ENCODE measurements around the gene C1QL4.

Gene C1QL4

GRCh38 chr12:49342066-49342913, 5.3 kb upstream of the C1QL4 start:
- Histone ChIP-seq H3K27me3 (ENCODE audit: insufficient read depth, insufficient read length) (peaks cover 90% of the 10 kb centered on the region), H3K9ac (ENCODE audit: insufficient read length, low read depth) (peak overlapping the region; percentile 73), H3K4me3 (ENCODE audit: insufficient read length, low read depth) (peak overlapping the region; percentile 62), H3K9me3 (ENCODE audit: insufficient read depth, low read length) (no peaks in the 10 kb centered on the region; the same call in 1 of the 2 replicates), H3K36me3 (ENCODE audit: insufficient read depth, insufficient read length, low read length) (no peaks in the 10 kb centered on the region), H3K4me1 (ENCODE audit: insufficient read depth, insufficient read length) (peaks cover 26% of the 10 kb centered on the region)
- TF ChIP-seq SUZ12 (IDR thresholded peaks at IDR 0.05; ENCODE audit: extremely low read depth, insufficient read depth, insufficient read length) (peak; percentile 63), YY1 (IDR thresholded peaks at IDR 0.05; ENCODE audit: insufficient read depth, insufficient read length) (no peak), ZNF274 (IDR thresholded peaks at IDR 0.05; ENCODE audit: low read depth, low read length) (no peak)
- peak; percentile 95 for DNase-seq (ENCODE audit: low read depth, low spot score)

- Histone ChIP-seq H3K27me3 (ENCODE audit: insufficient read depth, insufficient read length) (peaks cover 87% of the 10 kb centered on the region), H3K4me1 (ENCODE audit: insufficient read depth, insufficient read length) (peaks cover 23% of the 10 kb centered on the region)
These were observed 4.7 kb upstream of the C1QL4 start for GRCh38 chr12:49341777-49342065.

GRCh38 chr12:49340971-49341776, 4.2 kb upstream of the C1QL4 start:
- no peaks in the 10 kb centered on the region; the same call in 1 of the 2 replicates for H3K9me3 ChIP-seq (ENCODE audit: insufficient read depth, low read length)
- peaks cover 28% of the 10 kb centered on the region for H3K4me1 ChIP-seq (ENCODE audit: insufficient read depth, insufficient read length)
- H3K9ac ChIP-seq (ENCODE audit: insufficient read length, low read depth), result no peak overlapping the region
- H3K36me3 ChIP-seq (ENCODE audit: insufficient read depth, insufficient read length, low read length), result no peaks in the 10 kb centered on the region
- no peak for DNase-seq (ENCODE audit: low read depth, low spot score)
- no peak overlapping the region for H3K4me3 ChIP-seq (ENCODE audit: insufficient read length, low read depth)
- no peak for TF ChIP-seq YY1 (IDR thresholded peaks at IDR 0.05; ENCODE audit: insufficient read depth, insufficient read length)
- no peak for TF ChIP-seq ZNF274 (IDR thresholded peaks at IDR 0.05; ENCODE audit: low read depth, low read length)
- TF ChIP-seq SUZ12 (IDR thresholded peaks at IDR 0.05; ENCODE audit: extremely low read depth, insufficient read depth, insufficient read length), result no peak
- peaks cover 87% of the 10 kb centered on the region for H3K27me3 ChIP-seq (ENCODE audit: insufficient read depth, insufficient read length)

More at GRCh38 chr12:49341777-49342065, 4.7 kb upstream of the C1QL4 start:
- H3K9me3 ChIP-seq (ENCODE audit: insufficient read depth, low read length), result no peaks in the 10 kb centered on the region; the same call in 1 of the 2 replicates
- H3K36me3 ChIP-seq (ENCODE audit: insufficient read depth, insufficient read length, low read length), result no peaks in the 10 kb centered on the region
- DNase-seq (ENCODE audit: low read depth, low spot score), result no peak
- no peak for TF ChIP-seq YY1 (IDR thresholded peaks at IDR 0.05; ENCODE audit: insufficient read depth, insufficient read length)
- no peak for TF ChIP-seq ZNF274 (IDR thresholded peaks at IDR 0.05; ENCODE audit: low read depth, low read length)
- TF ChIP-seq SUZ12 (IDR thresholded peaks at IDR 0.05; ENCODE audit: extremely low read depth, insufficient read depth, insufficient read length), result no peak
- H3K4me3 ChIP-seq (ENCODE audit: insufficient read length, low read depth), result peak overlapping the region; percentile 62
- peak overlapping the region; percentile 73 for H3K9ac ChIP-seq (ENCODE audit: insufficient read length, low read depth)

GRCh38 chr12:49340095-49340870, 3.3 kb upstream of the C1QL4 start:
- no peak for DNase-seq (ENCODE audit: low read depth, low spot score)
- TF ChIP-seq ZNF274 (IDR thresholded peaks at IDR 0.05; ENCODE audit: low read depth, low read length) (no peak), YY1 (IDR thresholded peaks at IDR 0.05; ENCODE audit: insufficient read depth, insufficient read length) (no peak), SUZ12 (IDR thresholded peaks at IDR 0.05; ENCODE audit: extremely low read depth, insufficient read depth, insufficient read length) (no peak)
- no peak overlapping the region for H3K4me3 ChIP-seq (ENCODE audit: insufficient read length, low read depth)
- H3K9ac ChIP-seq (ENCODE audit: insufficient read length, low read depth), result no peak overlapping the region
- H3K36me3 ChIP-seq (ENCODE audit: insufficient read depth, insufficient read length, low read length), result no peaks in the 10 kb centered on the region
- H3K4me1 ChIP-seq (ENCODE audit: insufficient read depth, insufficient read length), result peaks cover 31% of the 10 kb centered on the region
- H3K9me3 ChIP-seq (ENCODE audit: insufficient read depth, low read length), result no peaks in the 10 kb centered on the region; the same call in 1 of the 2 replicates
- H3K27me3 ChIP-seq (ENCODE audit: insufficient read depth, insufficient read length), result peaks cover 86% of the 10 kb centered on the region

DNA sequence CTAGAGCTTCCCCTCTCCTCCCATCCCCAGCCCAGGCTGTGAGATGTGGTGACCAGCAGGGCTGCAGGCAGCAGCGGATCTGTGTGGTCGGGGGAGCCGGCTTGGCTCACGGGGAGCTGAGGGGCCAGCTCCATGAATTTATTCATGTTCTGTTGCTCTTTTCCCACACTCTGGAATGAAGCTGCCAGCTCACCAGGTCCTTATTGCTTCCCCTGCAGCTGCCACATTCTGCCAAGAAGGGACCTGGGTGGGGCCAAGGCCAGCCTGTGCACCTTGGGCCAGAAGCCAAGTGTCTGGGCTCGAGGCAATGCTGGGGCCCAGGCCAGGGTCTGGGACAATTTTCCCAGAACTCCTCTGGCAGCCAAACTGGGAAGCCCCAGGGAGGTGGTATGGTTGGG, 2.5 kb upstream of the C1QL4 start:
- Histone ChIP-seq H3K4me3 (ENCODE audit: insufficient read length, low read depth) (no peak overlapping the region), H3K27me3 (ENCODE audit: insufficient read depth, insufficient read length) (peaks cover 79% of the 10 kb centered on the region), H3K4me1 (ENCODE audit: insufficient read depth, insufficient read length) (peaks cover 39% of the 10 kb centered on the region), H3K9ac (ENCODE audit: insufficient read length, low read depth) (peak overlapping the region; percentile 63), H3K9me3 (ENCODE audit: insufficient read depth, low read length) (no peaks in the 10 kb centered on the region; the same call in 1 of the 2 replicates), H3K36me3 (ENCODE audit: insufficient read depth, insufficient read length, low read length) (no peaks in the 10 kb centered on the region)
- TF ChIP-seq SUZ12 (IDR thresholded peaks at IDR 0.05; ENCODE audit: extremely low read depth, insufficient read depth, insufficient read length) (no peak), ZNF274 (IDR thresholded peaks at IDR 0.05; ENCODE audit: low read depth, low read length) (no peak), YY1 (IDR thresholded peaks at IDR 0.05; ENCODE audit: insufficient read depth, insufficient read length) (no peak)
- no peak for DNase-seq (ENCODE audit: low read depth, low spot score)

GRCh38 chr12:49338830-49339463, 2.0 kb upstream of the C1QL4 start:
- H3K9me3 ChIP-seq (ENCODE audit: insufficient read depth, low read length), result no peaks in the 10 kb centered on the region; the same call in 1 of the 2 replicates
- TF ChIP-seq SUZ12 (IDR thresholded peaks at IDR 0.05; ENCODE audit: extremely low read depth, insufficient read depth, insufficient read length) (no peak), YY1 (IDR thresholded peaks at IDR 0.05; ENCODE audit: insufficient read depth, insufficient read length) (no peak), ZNF274 (IDR thresholded peaks at IDR 0.05; ENCODE audit: low read depth, low read length) (no peak)
- H3K27me3 ChIP-seq (ENCODE audit: insufficient read depth, insufficient read length), result peaks cover 73% of the 10 kb centered on the region
- peaks cover 38% of the 10 kb centered on the region for H3K4me1 ChIP-seq (ENCODE audit: insufficient read depth, insufficient read length)
- H3K36me3 ChIP-seq (ENCODE audit: insufficient read depth, insufficient read length, low read length), result no peaks in the 10 kb centered on the region
- no peak for DNase-seq (ENCODE audit: low read depth, low spot score)
- peak overlapping the region; percentile 63 for H3K9ac ChIP-seq (ENCODE audit: insufficient read length, low read depth)
- no peak overlapping the region for H3K4me3 ChIP-seq (ENCODE audit: insufficient read length, low read depth)

Measured in NT2/D1 (cell line).